Prostate gland (tissue), 2 donors: ENCODE data around the gene GOLGA8A. TPM values are rescaled to one million over a fixed set of nuclear protein-coding genes. Genes with fewer than 3 reads are reported as not detected.

Experiments
- DNase-seq: peaks from one replicate; pipeline ENCODE4 v3.0.0-alpha.2; 2019; ENCODE audit warnings: low spot score
- H3K27ac ChIP-seq, 2 donors: fragments of 200-600 bp; sonication (generic); 2 replicates each; pipeline ENCODE4 v1.5.1; 2017 to 2019
- H3K27me3 ChIP-seq: fragments of 200-600 bp; sonication (generic); replicated peaks from 2 replicates; pipeline ENCODE4 v1.5.1; 2019; ENCODE audit not compliant: insufficient read depth
- H3K36me3 ChIP-seq, 2 donors: fragments of 200-600 bp; sonication (generic); 1 replicate in 1 of 2; 2 replicates in 1 of 2; pipeline versions ENCODE4 v1.5.1 to v1.8.1; 2017 to 2019
- H3K4me1 ChIP-seq: fragments of 200-600 bp; sonication (generic); replicated peaks from 2 replicates; pipeline ENCODE4 v1.5.1; 2019
- H3K4me3 ChIP-seq, 2 donors: fragments of 200-600 bp; sonication (generic); 2 replicates each; pipeline ENCODE4 v1.5.1; 2017 to 2019
- H3K9me3 ChIP-seq: fragments of 200-600 bp; sonication (generic); 2 replicates; pipeline ENCODE4 v1.5.1; 2017
- CTCF ChIP-seq, 4 experiments: fragments of 200-600 bp in 2 of 4; fragments of 450-650 bp in 2 of 4; sonication (generic) in 2 of 4; IDR thresholded peaks; 1 replicate in 3 of 4; 2 replicates in 1 of 4; pipeline ENCODE4 v1.5.1; 2016 to 2019; ENCODE audit warnings: antibody characterized with exemption in 4 of 4, mild to moderate bottlenecking in 2 of 4, moderate library complexity in 2 of 4
- POLR2A ChIP-seq: fragments of 450-650 bp; IDR thresholded peaks from one replicate; pipeline ENCODE4 v1.6.1; 2016; ENCODE audit warnings: antibody characterized with exemption, mild to moderate bottlenecking
- POLR2AphosphoS5 ChIP-seq: sonication (generic); formaldehyde crosslinking; IDR thresholded peaks from one replicate; pipeline ENCODE4 v1.6.1; 2017; ENCODE audit warnings: antibody characterized with exemption
- whole genome bisulfite sequencing: methylation state at CpG from one replicate; pipeline ENCODE4 v1.1.5; 2018; 5-methylcytosine and 5-hydroxymethylcytosine counted together
- intact Hi-C: fragments of 100-400 bp; cut with DNase I; formaldehyde crosslinking; loops from one replicate; pipeline ENCODE4 v1.14.2; 2022
- total RNA-seq, 2 donors: library from RNA; depleted of rRNA; stranded (reverse); fragments of >200 nt; gene quantifications; one replicate each; pipeline ENCODE4 v1.1.0, GENCODE V29; 2016

Gene GOLGA8A
- total RNA-seq, 2 donors from 2014 or later: 24.5 to 63.7 TPM

GRCh38 chr15:34456658-34457057 is 19.1 kb upstream of the GOLGA8A start:
- Histone ChIP-seq H3K27me3 (no peaks in the 10 kb centered on the region), H3K4me1 (no peaks in the 10 kb centered on the region), H3K4me3 (no peak overlapping the region), H3K27ac (no peak overlapping the region), H3K36me3 (no peaks in the 10 kb centered on the region), H3K9me3 (no peaks in the 10 kb centered on the region)
- DNase-seq: no peak
- intact Hi-C loops: no loop called here
- TF ChIP-seq CTCF (IDR thresholded peaks at IDR 0.05) (no peak), POLR2A (no peak), POLR2AphosphoS5 (no peak)
- WGBS: 69% methylated on average over 9 of the region's 9 CpGs

GRCh38 chr15:34442891-34443290 is 5.3 kb upstream of the GOLGA8A start:
- 91% methylated on average over 7 of the region's 7 CpGs for WGBS
- TF ChIP-seq POLR2AphosphoS5: no peak
- TF ChIP-seq POLR2A: no peak
- no peak for TF ChIP-seq CTCF (IDR thresholded peaks at IDR 0.05)
- DNase-seq: no peak
- Histone ChIP-seq H3K4me3 (no peak overlapping the region), H3K27me3 (no peaks in the 10 kb centered on the region), H3K27ac (no peak overlapping the region), H3K4me1 (no peaks in the 10 kb centered on the region), H3K9me3 (no peaks in the 10 kb centered on the region), H3K36me3 (no peaks in the 10 kb centered on the region)
- intact Hi-C loops: no loop called here

- Histone ChIP-seq H3K9me3 (no peaks in the 10 kb centered on the region), H3K4me1 (no peaks in the 10 kb centered on the region), H3K27ac (no peak overlapping the region), H3K4me3 (no peak overlapping the region), H3K27me3 (no peaks in the 10 kb centered on the region), H3K36me3 (no peaks in the 10 kb centered on the region)
- intact Hi-C loops: loop anchor here (5.0 kb wide), 1 partner anchor 103 kb away; the partner anchor contains the start of gene SLC12A6
- no peak for TF ChIP-seq POLR2A
- no peak for TF ChIP-seq POLR2AphosphoS5
- no peak for TF ChIP-seq CTCF (IDR thresholded peaks at IDR 0.05)
- DNase-seq: no peak
- 72% methylated on average over 5 of the region's 5 CpGs for WGBS
These were observed 2.3 kb upstream of the GOLGA8A start for GRCh38 chr15:34439878-34440277.

- Histone ChIP-seq H3K27me3 (no peaks in the 10 kb centered on the region), H3K4me3 (peak overlapping the region; percentile 51 to 60), H3K36me3 (no peaks in the 10 kb centered on the region), H3K9me3 (no peaks in the 10 kb centered on the region), H3K4me1 (no peaks in the 10 kb centered on the region), H3K27ac (peak overlapping the region in 1 of 2 donors; percentile 42)
- TF ChIP-seq CTCF (IDR thresholded peaks at IDR 0.05): no peak
- no peak for TF ChIP-seq POLR2AphosphoS5
- no peak for TF ChIP-seq POLR2A
- under 1% methylated on average over 42 of the region's 70 CpGs for WGBS
- intact Hi-C loops: loop anchor here (5.0 kb wide), 1 partner anchor 100 kb away; the partner anchor contains the start of gene SLC12A6
- DNase-seq: no peak
These were observed 609 bp downstream of the GOLGA8A start for GRCh38 chr15:34436956-34437442.
